Measurements from ENCODE around the gene ARHGEF2. TPM values are rescaled to one million over a fixed set of nuclear protein-coding genes. Genes with fewer than 3 reads are reported as not detected.

ARHGEF2 gene
- total and polyA plus RNA-seq, 2 donors (not counting 1 experiment from before 2014, with no cell fraction given), result 103 to 276 TPM

DNA sequence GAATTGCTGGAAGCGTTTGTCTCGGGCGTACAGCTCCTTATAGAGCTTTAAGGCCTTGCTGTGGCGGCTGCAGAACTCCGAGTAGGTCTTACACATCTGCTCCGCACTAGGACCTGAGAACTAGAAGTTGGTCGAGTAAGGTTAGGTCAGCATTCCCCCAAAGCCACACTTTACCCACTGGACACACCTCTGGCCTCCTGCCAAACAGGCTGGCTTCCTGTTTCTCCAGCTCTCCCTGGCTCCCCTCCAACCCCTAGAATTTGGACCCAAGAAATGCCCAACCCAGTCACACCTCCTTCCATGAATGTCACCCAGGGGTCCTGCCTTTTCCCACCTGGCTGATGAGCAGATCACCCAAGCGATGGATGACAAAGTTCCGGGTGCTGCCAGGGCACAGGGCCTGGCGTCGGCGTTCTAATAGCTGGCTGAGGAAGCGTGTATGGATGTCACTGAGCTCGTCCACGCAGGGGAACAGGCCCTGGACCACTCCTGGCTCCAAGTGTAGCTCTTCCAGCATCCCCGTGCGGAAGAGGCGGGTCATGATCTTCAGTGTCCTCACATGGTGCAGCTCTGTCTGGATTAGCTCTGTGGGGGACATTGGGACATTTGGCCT, 15.6 kb downstream of the ARHGEF2 start:
- Histone ChIP-seq H3K9ac (ENCODE audit: insufficient read depth, low read length) (peak overlapping the region; percentile 10), H2AFZ (ENCODE audit: low read length) (no peak overlapping the region), H3K4me2 (ENCODE audit: extremely low read depth, insufficient read depth, low read length) (no peak overlapping the region), H3K36me3 (ENCODE audit: control insufficient read depth, insufficient read depth, low read length) (peaks cover 50% of the 10 kb centered on the region), H3K4me1 (ENCODE audit: control insufficient read depth, extremely low read depth, insufficient read depth, low read length) (peaks cover 25% of the 10 kb centered on the region), H3K79me2 (ENCODE audit: control insufficient read depth, insufficient read depth, low read length) (peaks cover 25% of the 10 kb centered on the region), H3K4me3 (replicated peaks in 1 of 4; ENCODE audit: control extremely low read depth in 1 of 4, insufficient read depth in 1 of 4, low read depth in 3 of 4, low read length in 4 of 4) (no peak overlapping the region), H3K27me3 (ENCODE audit: control insufficient read depth, insufficient read depth, low read length) (no peaks in the 10 kb centered on the region), H4K20me1 (ENCODE audit: control insufficient read depth, extremely low read depth, insufficient read depth, low read length) (peaks cover 1% of the 10 kb centered on the region), H3K27ac (ENCODE audit: insufficient read depth, low read length) (peak overlapping the region; percentile 6), H3K9me3 (ENCODE audit: control insufficient read depth, insufficient read depth, low read depth, low read length) (no peaks in the 10 kb centered on the region)
- peak; percentile 49 to 73 for DNase-seq (ENCODE audit: low read depth in 2 of 2)
- no peak for TF ChIP-seq EZH2 (IDR thresholded peaks at IDR 0.05; ENCODE audit: low read length, missing control alignments)
- TF ChIP-seq, protein P1, sequence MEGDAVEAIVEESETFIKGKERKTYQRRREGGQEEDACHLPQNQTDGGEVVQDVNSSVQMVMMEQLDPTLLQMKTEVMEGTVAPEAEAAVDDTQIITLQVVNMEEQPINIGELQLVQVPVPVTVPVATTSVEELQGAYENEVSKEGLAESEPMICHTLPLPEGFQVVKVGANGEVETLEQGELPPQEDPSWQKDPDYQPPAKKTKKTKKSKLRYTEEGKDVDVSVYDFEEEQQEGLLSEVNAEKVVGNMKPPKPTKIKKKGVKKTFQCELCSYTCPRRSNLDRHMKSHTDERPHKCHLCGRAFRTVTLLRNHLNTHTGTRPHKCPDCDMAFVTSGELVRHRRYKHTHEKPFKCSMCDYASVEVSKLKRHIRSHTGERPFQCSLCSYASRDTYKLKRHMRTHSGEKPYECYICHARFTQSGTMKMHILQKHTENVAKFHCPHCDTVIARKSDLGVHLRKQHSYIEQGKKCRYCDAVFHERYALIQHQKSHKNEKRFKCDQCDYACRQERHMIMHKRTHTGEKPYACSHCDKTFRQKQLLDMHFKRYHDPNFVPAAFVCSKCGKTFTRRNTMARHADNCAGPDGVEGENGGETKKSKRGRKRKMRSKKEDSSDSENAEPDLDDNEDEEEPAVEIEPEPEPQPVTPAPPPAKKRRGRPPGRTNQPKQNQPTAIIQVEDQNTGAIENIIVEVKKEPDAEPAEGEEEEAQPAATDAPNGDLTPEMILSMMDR (conservative IDR thresholded peaks at IDR 0.05 in 1 of 2, IDR thresholded peaks at IDR 0.05 in 1 of 2; ENCODE audit: low read depth in 1 of 2, low read length in 2 of 2), result no peak

DNA sequence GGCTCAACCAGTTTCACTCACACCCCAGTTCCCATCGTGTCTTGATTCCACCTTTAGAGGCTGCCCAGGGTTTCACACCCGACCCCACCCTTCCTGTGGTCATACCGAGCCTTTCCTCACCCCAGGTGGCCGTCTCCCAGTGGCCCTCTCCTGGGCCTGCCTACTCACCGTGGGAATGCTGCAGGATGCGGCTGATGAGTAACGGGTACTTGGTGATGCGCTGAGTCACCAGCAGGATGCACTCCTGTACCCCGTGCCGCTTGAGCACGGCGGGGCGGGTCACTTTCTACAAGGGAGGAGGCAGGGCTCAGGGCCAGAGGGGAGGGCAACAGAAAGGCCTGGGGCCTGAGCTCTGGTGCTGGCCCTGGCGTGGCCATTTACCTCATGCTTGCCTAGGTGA, 16.4 kb downstream of the ARHGEF2 start:
- H3K4me2 ChIP-seq (ENCODE audit: extremely low read depth, insufficient read depth, low read length), result peak overlapping the region; percentile 17
- H3K36me3 ChIP-seq (ENCODE audit: control insufficient read depth, insufficient read depth, low read length), result peaks cover 51% of the 10 kb centered on the region
- H3K79me2 ChIP-seq (ENCODE audit: control insufficient read depth, insufficient read depth, low read length), result peaks cover 18% of the 10 kb centered on the region
- no peaks in the 10 kb centered on the region for H3K9me3 ChIP-seq (ENCODE audit: control insufficient read depth, insufficient read depth, low read depth, low read length)
- no peak overlapping the region for H2AFZ ChIP-seq (ENCODE audit: low read length)
- DNase-seq (ENCODE audit: low read depth in 2 of 2), result peak; percentile 90 to 98
- peak overlapping the region; percentile 69 for H3K27ac ChIP-seq (ENCODE audit: insufficient read depth, low read length)
- H3K27me3 ChIP-seq (ENCODE audit: control insufficient read depth, insufficient read depth, low read length), result no peaks in the 10 kb centered on the region
- no peak overlapping the region for H3K4me3 ChIP-seq (replicated peaks in 1 of 4; ENCODE audit: control extremely low read depth in 1 of 4, insufficient read depth in 1 of 4, low read depth in 3 of 4, low read length in 4 of 4)
- peak overlapping the region; percentile 39 for H3K9ac ChIP-seq (ENCODE audit: insufficient read depth, low read length)
- peaks cover 1% of the 10 kb centered on the region for H4K20me1 ChIP-seq (ENCODE audit: control insufficient read depth, extremely low read depth, insufficient read depth, low read length)
- H3K4me1 ChIP-seq (ENCODE audit: control insufficient read depth, extremely low read depth, insufficient read depth, low read length), result peaks cover 20% of the 10 kb centered on the region
- TF ChIP-seq, protein P1 (conservative IDR thresholded peaks at IDR 0.05 in 1 of 2, IDR thresholded peaks at IDR 0.05 in 1 of 2; ENCODE audit: low read depth in 1 of 2, low read length in 2 of 2), result peak; percentile 23 to 40
- no peak for TF ChIP-seq EZH2 (IDR thresholded peaks at IDR 0.05; ENCODE audit: low read length, missing control alignments)

DNA sequence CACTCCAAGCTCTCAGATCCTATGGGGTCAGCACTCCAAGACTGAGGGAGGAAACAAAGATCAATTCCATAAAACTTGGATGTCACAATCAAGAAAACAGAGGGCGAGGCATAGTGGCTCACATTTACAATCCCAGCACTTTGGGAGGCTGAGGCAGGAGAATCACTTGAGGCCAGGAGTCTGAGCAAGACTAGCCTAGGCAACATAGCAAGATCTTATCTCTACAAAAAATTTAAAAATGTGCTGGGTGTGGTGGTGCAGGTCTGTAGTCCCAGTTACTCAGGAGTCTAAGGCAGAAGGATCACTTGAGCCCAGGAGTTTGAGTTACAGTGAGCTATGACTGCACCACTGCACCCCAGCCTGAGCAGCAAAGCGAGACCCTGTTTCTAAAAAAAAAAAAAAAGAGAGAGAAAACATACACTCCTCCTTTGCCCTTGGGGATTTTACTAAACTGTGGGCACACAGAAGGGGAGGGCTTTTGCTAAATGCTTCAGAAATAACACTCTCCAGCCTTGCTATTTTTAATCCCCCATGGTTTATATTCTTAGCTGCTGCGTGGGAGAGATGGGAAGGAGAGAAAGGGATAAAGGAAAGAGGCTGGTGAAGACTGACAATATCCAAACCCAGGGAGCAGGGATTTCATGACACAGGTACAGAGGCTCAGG, 18.1 kb downstream of the ARHGEF2 start:
- H3K4me3 ChIP-seq (replicated peaks in 1 of 4; ENCODE audit: control extremely low read depth in 1 of 4, insufficient read depth in 1 of 4, low read depth in 3 of 4, low read length in 4 of 4), result no peak overlapping the region
- peaks cover 9% of the 10 kb centered on the region for H3K79me2 ChIP-seq (ENCODE audit: control insufficient read depth, insufficient read depth, low read length)
- H4K20me1 ChIP-seq (ENCODE audit: control insufficient read depth, extremely low read depth, insufficient read depth, low read length), result peaks cover 1% of the 10 kb centered on the region

More for the DNA sequence above, 18.1 kb downstream of the ARHGEF2 start:
- DNase-seq (ENCODE audit: low read depth in 2 of 2), result no peak
- TF ChIP-seq EZH2 (IDR thresholded peaks at IDR 0.05; ENCODE audit: low read length, missing control alignments), result no peak
- TF ChIP-seq, protein P1 (conservative IDR thresholded peaks at IDR 0.05 in 1 of 2, IDR thresholded peaks at IDR 0.05 in 1 of 2; ENCODE audit: low read depth in 1 of 2, low read length in 2 of 2), result no peak
- H3K27ac ChIP-seq (ENCODE audit: insufficient read depth, low read length), result peak overlapping the region; percentile 61
- peaks cover 20% of the 10 kb centered on the region for H3K4me1 ChIP-seq (ENCODE audit: control insufficient read depth, extremely low read depth, insufficient read depth, low read length)
- H2AFZ ChIP-seq (ENCODE audit: low read length), result no peak overlapping the region
- no peak overlapping the region for H3K9ac ChIP-seq (ENCODE audit: insufficient read depth, low read length)
- H3K27me3 ChIP-seq (ENCODE audit: control insufficient read depth, insufficient read depth, low read length), result no peaks in the 10 kb centered on the region
- no peaks in the 10 kb centered on the region for H3K9me3 ChIP-seq (ENCODE audit: control insufficient read depth, insufficient read depth, low read depth, low read length)
- peaks cover 42% of the 10 kb centered on the region for H3K36me3 ChIP-seq (ENCODE audit: control insufficient read depth, insufficient read depth, low read length)
- H3K4me2 ChIP-seq (ENCODE audit: extremely low read depth, insufficient read depth, low read length), result no peak overlapping the region

Measured in fibroblast of lung (primary cell).